GM18868 (cell line): ENCODE results near the gene C11orf65.
A peak's percentile ranks its signal among the peaks of the same experiment; 100 is the strongest.

Experiments used
- ATAC-seq: cut with Tn5 transposase; IDR thresholded peaks from one replicate; pipeline ENCODE4 v1.9.1; 2021; ENCODE audit warnings: mild to moderate bottlenecking, moderate library complexity; ENCODE audit not compliant: unreplicated experiment

C11orf65 gene, protein sequence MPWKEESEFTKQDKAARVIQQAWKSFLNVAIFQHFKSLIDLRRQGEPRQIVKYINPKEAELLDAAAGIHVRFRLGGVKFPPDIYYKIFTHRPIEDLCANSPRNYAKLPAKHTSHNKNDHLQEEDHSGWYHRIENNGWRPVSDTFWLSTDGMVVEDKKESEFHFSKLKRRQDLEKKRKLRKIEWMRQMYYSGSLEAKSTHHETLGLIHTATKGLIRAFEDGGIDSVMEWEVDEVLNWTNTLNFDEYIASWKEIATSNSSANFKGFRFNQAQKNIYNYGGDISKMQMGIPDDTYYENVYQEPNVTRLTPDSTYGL

DNA sequence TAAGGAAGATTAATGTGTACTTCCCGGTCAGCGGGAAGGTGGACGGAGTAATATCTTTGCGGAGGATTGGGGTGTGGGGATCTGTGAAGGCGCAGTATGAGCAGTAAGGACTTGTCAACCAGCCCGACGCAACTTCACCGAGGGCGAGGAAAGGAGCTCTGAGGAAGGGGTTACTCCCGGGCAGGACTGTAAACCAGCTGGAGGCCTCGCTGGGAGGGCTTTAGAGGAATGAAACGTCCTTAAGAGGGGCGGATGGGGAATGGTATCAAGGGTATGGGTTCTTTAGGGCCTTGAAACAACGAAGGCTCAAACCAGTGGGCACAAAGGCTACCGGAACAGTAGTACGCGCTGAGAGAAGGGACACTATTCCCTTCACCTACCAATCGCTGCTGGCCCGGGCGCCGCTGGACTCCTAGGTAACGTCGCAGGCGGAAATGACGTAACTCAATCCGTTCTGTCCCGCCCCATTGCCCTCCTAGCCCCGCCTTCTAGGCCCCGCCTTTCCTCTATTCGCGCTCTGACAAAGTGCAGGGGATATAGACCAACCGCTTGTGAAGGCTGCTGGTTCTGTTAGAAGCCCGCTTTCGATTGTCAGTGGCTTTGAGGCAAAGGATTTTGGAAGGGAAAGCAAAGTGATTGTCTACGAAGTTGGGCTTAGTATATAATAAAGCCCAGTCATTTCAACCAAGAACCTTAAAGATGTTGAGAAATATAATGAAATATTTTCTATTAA is at the start of gene C11orf65:
C11orf65 (minus strand) TSS at position 439 of the 733 bp plus-strand sequence. CDS start 5,970 bp downstream, outside the sequence.
- ATAC-seq: peak; percentile 99

DNA sequence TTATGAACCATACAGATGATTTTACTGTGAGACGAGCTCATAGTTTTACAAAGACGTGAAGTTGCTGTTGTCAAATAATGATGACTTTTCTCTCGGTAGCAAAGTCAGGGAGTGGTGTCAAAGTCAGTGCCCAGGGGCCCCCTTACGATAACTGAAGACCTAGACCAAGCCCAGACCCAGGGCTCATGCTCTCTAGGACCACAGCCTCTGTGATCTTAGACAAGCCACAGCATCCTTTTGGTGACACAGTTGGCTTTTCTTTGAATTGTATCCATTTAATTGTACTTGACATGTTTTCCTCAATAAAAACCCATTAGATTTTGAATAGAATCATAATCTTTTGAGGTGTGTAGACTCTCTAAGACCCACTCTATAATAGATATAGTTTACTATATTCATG is 48.8 kb upstream of the C11orf65 start:
- ATAC-seq: no peak

DNA sequence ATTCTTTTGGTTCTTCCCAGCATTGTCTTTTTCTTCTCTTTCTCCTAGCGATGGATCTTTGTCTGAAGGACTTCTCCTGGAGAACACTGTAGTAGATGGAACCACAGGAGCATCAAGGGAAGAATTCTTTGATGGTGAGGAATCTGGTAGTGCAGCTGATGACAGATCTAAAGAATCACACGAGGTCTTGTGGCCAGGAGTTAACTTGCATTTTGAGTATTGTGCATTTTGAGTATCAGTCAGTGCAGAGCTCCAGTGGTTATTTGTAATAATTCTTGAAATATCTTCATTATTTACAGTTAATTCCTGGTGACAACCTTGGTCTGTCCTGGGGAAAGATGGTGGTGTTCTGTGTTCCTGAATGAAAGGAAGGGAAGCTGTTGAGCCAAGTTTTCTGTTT is 45.4 kb upstream of the C11orf65 start:
- ATAC-seq: no peak

DNA sequence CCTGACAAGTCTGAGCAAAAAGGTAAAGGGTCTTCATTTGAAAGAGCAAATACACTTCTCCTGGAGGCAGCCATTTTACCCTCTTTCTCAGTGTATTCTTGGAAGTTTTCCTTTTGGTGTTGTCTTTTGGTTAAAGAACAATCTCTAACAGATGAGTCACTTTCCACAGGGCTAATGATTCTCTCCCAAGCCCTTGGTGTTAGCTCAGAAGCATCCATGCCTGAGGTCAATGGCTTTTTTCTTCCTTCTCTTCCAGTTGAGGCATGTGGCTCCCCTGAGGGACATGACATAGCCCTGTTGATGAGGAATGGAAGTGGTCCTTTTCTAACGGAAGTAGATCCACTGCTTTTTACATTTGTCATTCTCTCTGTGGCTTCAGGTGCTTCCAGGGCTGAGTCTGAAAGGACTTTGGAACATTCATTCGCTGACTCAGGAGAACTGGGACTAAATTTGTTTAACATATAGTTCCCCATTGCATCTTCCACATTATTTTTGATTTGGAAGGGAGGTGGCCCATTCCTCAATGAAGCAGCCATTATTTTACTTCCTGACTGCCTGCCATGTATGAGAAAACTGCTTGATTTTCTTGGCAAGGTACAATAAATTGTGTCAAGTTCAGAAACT is 44.6 kb upstream of the C11orf65 start:
- no peak for ATAC-seq

DNA sequence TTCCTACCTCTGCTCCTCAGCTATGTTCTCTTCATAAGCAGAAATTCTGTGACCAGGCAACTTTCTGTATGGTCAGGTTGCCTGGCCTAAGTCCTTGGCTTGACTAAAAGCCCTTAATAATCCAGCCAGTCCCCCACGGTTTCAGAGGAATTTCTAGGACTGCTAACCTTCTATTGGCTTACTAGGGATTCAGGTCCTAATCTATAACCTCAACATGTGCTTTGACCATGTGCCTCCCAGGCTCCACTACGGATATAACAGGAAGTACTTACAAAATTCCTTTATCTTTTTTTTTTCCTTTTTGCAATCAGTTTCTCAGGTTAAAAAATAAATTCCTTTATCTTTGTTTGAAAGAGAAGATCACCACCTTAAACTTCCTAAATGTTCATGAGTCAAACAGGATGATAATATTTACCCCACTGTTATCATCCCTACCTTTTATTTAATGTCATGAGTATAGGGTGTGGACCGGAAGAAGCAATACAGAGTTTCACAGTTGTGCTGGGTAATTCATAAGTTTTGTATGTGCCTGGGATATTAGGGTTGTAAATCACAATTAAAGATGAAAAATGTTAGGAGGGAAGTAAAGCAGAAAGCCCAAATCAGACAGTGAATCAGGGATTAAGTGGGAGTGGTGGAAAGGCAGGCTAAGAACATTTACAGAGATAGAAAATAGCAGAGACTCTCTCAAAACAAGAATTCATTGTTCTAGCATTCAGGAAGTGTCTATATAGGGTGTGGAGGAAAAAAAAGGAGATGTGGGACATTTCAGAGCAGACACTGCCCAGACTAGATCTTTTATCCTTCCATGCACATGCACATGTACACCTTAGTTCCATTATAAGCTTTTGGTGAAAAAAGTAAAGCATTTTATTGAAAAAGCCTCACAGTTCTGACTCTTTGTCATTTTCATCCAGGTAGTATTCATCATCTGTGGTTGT is 41.6 kb upstream of the C11orf65 start:
- no peak for ATAC-seq

DNA sequence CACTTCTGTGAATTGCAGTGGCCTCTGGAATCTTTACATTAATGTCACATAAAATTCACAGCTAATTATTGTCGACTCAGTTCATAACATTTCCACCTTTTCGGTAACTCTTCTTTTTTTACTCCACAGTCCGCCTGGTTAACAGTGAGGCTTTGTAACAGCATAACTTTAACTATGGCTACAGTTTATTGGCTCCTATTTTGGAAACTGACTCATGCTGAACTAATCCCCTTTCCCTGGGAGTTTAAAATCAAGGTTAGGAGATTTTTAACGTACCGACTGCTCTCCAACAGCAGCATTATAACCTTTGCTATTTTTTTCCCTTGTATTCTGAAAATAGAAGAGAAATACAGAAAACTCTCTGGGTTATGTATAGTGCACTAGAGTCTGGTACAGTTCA is 34.1 kb upstream of the C11orf65 start:
- no peak for ATAC-seq

DNA sequence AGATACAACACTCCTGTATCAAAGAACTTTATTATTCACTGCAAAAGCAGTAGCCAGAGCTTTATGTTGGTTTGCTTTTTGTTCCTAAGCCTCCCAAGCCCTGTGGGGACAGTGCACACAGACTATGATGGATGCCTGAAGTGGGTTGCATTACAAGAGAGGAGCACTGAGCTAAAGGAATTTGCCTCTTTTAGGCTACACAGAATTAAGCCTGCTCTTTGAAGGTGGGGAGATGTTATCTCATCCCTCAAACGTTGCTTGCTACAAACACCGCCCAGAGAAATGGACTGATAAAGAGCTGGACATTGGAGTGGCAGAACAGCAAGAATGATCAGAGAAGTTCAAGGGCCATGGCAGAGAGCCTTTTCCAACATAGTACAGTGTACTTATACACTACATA is 33.4 kb upstream of the C11orf65 start:
- no peak for ATAC-seq

DNA sequence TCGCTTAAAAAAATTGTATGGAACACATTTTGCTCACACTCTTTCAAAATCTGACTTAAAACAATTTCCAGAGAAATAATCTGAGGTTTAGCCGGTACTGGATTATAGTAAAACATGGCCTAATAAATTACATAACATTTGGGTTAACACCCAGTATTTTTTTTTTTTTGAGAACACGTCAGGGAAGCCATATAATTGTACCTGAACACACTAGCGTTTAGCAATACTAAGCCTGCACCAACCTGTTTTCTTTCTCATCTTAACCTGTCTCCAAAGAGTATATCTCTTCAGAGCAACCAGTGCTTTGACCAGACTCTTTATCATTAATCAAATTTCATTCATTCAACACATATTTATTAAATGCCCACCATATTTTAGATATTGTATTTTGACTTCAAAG is 32.8 kb upstream of the C11orf65 start:
- ATAC-seq: no peak

DNA sequence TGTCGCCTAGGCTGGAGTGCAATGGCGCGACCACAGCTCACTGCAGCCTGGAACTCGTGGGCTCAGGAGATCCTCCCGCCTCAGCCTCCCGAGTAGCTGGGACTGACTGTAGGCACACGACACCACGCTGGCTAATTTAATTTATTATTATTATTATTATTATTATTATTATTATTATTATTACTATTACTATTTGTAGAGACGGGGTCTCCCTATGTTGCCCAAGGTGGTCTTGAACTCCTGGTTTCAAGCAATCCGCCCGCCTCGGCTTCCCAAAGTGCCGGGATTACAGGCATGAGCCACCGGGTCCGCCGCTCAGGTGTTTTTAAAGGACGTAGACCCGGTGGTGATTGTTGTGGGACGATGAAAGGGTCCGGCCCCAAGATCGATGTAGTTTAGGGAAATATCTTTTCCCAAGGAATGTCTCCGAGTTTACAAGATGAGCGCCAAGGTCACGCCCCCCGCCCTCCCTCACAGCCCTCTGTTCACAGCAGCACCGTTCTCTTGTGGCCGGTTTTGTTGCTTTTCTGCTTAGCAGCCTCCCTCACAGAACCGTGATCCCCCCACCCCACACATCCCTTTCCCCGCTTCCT is 31.6 kb upstream of the C11orf65 start:
- no peak for ATAC-seq

DNA sequence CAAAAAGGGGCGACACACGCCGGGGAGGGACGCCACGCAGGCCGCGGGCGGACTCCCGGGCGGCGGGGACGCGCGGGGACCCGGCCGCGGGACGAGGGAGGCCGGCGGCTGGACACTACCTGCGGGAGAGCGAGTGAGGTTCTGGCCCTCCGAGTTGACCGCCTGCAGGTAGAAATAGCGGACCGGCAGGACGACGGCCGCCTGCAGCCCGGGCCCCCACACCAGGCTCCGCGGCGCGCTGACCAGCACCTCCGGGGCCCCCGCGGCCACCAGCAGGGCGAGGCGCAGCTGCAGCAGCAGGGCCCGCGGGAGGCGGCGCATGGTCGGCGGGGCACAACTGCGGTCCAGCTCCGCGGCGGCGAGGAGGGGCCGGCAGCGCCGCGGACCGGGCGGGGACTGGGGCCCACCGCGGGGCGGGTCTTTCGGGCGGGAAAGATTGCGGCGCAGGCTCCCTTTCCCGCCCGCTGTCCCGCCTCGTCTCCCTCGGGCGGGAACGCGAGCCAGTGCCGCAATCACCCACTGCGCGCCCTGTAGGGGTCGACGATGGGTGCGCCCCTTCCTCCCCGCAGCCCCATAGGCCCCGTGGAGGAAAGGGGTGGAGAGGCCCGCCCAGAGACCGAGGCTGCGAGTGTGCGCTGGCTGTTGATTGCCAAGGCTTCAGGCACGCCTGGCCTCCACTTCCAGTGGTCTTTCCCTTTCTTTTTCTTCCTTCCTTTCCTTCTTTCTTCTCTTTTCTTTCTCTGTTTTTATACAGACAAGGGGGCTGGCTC is 30.9 kb upstream of the C11orf65 start, which contains the start of gene POGLUT3:
POGLUT3 (minus strand) TSS at position 339 of the 770 bp plus-strand sequence; CDS start at position 321, 18 bp downstream.
- peak; percentile 62 for ATAC-seq

DNA sequence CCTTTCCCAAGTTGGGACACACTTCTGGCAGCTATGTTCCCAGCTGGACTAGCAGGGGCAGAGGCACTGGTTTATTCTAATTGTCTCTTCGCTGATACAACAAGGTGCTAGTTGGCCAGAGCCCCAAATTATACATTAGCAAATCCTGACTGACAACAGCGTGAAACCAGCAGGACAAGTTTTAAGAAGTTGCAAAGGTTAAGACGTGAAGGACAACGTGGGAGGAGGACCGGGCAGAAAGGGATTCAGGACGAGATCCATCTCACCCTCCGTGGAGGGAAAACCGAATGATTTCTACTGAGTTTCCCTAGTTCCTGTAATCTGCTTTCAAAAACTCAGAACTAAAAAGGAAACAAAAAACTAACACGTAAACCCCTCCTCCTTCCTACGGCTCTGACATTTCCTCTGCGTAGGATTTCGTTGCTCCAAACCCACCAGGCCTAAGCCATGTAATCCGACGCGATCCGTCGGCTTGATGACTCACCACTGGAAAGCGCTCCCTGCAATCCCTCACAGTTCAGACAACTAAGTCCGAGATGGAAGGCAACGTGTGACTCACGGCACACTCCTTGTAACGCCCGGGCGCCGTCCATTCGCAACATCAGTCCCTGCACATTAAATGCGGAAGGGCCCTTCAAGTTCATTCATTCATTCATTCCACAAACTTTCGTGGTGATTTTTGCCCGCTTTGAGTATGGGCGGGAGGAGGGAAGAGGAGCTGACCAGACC is 30.2 kb upstream of the C11orf65 start:
- peak; percentile 60 for ATAC-seq

DNA sequence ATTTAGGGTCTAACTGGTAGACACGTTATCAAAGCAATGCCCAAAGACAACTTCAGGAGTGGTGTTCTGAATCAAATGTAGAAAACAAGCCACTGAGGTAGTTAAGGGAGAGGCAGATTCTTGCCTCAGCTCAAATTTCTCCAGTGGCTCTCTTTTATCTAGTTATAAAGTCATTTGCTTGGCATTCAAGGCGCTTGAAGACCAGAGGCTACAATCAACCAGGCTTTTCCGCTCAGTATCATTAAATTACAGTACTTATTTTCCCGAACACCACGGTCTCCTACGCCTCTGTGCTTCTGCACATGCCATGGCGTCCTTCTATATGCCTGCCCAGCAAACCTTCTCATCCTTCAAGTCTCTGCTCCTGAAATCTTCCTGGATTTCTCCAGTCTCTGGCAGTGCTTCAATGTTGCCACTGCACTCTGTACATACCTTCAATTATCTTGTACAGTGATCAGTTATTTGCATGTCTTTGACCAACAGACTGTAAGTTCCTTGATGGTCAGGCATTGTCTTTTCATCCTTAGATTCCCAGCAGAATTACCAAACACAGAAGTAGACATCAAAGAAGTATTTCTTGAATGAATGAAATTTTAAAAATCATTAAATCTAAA is 29.4 kb upstream of the C11orf65 start:
- no peak for ATAC-seq

DNA sequence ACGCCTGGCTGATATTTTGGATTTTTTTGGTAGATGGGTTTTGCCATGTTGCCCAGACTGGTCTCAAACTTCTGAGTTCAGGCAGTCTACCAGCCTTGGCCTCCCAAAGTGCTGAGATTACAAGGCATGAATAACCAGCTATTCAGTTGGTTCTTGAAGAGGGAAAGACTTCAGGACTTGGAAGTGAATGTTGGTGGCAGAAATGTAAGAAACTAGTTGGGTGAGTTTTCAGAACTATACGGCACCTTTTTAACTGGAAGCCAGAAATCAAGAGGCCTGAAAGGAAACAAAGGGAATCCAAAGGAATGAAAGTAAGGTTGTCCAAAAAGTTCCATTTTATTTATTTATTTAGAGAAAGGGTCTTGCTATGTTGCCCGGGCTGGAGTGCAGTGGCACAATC is 28.0 kb upstream of the C11orf65 start:
- no peak for ATAC-seq

DNA sequence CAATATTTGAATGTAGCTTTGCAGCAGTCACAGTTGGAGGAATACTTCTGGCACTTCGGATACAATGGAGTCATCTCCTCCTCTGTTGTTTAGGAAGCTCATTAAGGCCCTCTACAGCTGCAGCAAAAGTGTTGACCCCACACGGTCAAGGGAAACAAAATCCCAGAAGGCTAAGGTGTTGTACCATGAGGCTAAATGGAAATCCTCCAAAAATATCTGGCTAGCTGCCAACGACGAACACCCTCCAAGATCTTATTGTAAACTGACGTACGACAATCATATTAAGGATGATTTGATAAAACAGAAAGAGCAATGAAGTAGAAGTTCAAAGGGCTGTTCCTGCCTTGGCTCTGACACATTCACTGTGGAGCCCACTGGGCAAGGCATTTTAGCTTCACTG is 26.9 kb upstream of the C11orf65 start:
- ATAC-seq: no peak

DNA sequence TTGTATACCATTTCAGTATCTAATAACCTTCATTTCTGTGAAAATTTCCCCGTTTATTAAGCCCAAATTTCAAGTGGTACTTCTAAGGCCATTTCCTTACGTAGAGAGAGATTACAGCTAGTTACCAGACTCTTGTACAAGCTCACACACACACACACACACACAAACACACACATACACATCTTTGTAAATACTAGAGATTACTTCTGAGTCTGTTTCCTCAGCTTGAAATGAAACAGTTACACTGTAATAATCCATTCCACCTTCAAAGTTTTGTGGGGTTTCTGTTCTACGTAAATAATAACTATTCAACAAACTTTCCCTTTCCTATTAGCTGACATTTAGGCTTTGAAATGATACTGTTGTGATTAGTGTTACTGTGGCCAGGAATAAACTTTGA is 24.6 kb upstream of the C11orf65 start:
- ATAC-seq: no peak

DNA sequence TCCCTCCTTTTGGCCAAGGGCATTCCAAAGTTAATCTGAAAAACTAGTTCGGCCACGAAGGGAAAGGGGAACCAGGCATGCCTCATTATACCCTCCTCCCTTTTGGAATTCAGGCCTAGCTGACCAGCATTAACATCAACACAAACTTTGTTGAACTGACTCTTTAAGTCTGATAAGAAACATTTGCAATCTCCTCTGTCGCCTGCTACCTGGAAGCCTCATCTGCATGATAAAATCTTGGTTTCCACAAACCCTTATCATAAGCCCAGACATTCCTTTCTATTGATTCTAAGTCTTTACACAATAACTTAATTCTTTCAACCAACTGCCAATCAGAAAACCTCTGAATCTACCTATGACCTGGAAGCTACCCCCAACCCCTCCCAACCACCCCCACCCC is 19.5 kb upstream of the C11orf65 start:
- no peak for ATAC-seq

DNA sequence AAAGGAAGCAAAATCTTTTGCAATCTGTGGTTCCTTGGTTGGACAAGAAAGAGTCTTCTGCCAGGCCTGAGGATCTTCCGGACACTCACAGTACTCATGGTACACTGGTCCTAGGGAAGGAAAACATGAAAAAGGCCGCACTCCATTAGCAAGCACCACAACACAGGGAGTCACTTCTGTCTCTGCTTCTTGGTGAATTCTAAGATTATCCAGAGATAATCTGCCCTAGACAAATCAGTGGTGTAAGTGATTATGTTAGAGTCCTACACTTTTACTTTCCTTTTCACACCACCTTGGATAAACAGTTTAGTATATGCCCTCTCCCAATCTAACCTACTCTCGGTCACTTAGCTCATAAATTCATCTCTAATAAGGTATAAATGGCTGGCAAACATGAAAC is 19.0 kb upstream of the C11orf65 start:
- ATAC-seq: no peak

DNA sequence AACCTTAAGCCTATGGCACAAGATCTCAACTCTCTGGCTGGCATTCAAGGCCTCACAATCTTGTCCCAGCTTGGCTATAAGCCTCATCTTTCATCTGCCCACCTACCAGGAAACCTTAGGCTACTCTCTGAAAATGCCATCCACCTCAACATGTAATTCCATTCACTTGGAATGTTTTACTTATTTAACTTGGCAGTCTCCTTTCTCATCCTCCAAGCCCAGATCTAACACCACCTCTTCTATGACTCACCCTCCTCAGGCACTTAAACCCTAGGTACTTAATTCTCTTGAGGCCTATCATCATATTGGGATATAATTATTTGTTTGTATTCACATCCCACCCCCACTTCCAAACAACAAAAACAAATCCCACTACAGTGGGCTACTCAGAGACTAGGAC is 15.8 kb upstream of the C11orf65 start:
- no peak for ATAC-seq
